GM19025 (cell line): ENCODE results near the gene ARL5C.
"Not testable (repeated sequence)": the region's sequence is repeated elsewhere in the genome, so short reads cannot be mapped to it uniquely, and the experiment has no call there.

Experiments used
- ATAC-seq: cut with Tn5 transposase; IDR thresholded peaks from one replicate; pipeline ENCODE4 v1.9.1; 2021; ENCODE audit warnings: mild to moderate bottlenecking, low read depth, moderate library complexity; ENCODE audit not compliant: unreplicated experiment

ARL5C gene

DNA sequence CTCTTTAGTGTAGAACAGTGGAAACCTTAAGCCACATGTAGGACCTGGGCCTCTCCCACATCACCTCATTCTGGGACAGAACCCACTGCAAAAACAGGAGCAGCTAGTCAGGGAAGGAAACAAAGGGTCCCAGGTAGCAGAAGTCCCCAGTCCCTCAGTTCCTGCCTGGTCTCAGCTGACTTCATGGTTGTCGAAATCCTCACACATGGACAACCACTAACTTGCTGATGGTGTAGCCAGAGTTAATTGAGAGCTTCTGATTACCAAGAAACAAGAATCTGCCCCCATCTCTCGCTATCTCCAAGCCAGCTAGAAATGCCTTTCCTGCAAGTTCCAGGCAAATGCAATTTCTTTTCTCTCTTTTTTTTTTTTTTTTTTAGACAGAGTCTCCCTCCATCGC, 3.6 kb upstream of the ARL5C start:
- no peak for ATAC-seq

DNA sequence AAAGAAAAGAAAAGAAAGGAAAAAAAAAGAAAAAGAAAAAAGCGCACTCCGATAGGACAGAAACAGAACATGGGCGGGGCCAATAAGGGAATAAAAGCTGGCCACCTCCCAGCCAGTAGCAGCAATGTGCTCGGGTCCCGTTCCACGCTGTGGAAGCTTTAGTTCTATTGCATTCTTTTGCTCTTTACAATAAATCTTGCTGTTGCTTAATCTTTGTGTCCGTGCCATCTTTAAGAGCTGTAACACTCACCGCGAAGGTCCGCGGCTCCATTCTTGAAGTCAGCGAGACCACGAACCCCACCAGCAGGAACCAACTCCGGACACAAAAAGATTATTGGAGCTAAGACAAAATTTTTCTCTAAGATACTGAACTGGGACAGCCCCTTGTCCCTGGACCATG, 3.1 kb upstream of the ARL5C start:
- no peak for ATAC-seq

DNA sequence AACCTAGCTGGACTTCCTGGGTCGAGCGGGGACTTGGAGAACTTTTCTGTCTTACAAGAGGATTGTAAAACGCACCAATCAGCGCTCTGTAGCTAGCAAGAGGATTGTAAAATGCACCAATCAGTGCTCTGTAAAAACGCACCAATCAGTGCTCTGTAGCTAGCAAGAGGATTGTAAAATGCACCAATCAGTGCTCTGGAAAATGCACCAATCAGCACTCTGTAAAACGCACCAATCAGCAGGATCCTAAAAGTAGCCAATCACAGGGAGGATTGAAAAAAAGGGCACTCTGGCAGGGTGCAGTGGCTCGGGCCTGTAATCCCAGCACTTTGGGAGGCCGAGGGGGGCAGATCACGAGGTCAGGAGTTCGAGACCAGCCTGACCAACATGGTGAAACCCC, 2.5 kb upstream of the ARL5C start:
- ATAC-seq, result not testable (repeated sequence)

DNA sequence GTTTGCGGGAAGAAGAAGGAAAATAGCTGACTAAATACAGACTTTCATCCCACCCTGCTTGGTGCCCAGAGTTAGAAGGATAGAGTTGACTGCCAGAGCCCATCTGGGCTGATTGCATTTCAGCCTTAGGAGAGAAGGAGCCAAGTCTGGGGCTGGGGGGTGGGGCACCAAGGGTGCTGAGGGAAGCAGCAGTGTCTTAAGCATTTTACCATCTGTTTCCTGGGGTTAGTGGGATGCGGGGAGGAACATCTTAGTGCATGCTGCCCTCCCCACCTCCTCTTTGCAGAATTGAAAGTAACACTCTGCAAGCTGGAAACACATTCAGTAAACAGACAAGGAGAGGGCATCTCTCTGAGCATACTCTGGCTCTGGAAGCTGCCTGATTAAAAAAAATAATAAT, 1.5 kb upstream of the ARL5C start:
- no peak for ATAC-seq

DNA sequence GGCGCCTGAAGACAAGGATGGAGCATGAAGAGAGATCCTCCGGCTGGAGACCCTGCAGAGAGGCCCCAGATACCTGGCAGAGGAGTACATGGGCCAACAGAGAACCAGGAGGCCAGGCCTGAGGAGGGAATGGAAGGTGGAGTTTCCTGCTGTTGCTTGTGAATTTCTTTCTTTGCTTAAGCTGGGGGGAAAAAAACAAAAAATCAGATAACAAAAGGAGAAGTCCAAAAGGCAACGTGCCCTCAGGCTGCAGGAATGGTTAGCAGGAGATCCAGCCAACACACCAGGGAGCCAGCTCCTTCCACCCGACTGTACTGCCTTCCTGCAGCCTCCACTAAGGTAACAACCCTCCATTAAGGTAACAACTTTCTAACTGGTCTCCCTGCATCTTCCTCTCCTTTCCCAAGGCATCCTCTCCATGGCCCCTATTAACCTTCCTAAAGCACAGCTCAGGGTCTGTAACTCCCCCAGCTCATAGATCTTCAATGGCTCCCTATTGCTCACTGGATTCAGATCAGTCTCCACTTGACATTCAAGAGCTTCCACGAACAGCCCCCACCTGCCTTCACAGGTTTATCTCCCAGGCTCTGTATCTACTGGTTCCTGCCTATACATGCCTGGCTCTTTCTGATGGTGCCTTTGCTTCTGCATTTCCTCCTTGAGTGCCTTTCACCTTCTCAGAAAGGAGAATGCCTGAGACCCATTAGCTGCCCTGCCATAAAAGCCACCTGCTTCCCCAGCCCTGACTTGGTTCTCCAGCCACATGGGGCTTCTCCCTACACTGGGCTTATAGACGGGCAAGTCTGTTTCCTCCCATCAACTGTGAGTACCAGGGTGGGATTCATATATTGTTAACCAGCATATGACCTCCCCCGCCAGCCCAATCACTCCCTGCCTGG, 725 bp upstream of the ARL5C start:
- no peak for ATAC-seq

DNA sequence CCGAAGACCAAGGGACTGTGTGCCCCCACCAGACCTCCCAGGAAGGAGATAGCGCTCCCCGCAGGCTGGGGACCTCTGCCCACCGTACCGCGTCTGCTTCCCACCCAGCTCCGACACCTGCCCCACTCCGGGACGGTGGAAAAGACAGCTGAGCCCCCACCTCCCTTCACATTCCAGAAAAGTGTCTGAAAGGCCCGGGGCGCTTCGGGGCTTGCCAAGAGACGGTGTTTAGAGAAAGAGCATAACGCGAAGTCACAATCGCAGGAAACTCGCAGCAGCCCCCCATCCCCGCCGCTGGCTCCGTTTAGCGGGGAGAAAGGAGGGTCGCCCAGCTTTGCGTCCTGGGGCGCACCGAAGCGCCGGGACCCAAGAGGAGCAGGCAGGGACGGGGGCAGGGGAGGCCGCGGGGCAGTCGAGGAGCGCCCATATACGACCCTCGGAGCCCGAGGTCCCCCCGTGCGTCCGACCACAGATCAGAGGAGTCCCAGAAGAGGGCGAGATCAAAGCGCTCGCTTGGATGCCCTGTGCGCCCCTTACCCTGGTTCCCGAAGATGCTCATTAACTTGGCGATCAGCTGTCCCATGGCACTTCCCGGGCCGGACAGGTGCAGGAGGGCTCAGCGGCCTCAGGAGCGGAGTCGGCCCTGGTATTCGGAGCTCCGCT, 652 bp downstream of the ARL5C start:
- no peak for ATAC-seq

DNA sequence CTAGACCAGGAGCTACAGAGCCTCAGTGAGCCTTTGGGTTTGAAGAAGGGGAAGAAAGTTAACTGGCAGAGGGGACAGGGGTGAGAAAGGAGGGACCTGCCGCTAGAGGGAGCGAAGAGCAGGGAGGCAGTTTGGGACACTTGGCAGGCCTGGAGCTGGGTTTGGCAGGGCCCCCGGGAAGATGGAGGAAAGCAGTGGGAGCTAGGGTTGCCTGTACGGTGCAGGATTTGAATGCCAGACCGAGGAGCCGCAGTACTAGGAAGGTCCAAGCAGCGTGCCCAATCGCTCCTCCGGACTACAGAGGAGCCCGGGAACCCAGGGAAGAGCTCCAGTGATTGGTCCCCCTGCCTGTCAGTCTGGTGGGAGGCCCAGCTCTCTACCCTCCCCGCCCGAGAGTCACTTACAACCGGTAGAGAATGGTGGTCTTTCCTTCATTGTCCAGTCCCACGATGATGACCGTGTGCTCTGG, 1.3 kb downstream of the ARL5C start:
- peak; percentile 86 for ATAC-seq

DNA sequence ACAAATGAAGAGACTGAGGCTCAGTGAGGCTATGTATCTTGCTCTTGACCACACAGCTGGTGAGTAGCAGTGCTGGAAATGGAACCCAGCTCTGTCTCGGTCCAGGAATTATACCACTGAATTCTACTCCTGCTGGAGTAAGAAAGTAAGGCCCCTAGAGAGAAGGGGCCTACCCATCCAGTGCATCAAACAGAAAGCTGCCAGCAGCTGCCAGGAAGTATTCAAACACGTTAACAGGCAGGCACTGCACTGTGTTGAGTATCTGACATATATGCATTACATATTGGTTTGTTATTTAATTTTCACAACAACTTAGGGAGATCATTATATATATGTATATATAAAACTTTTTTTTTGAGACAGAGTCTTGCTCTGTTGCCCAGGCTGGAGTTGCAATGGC, 4.0 kb downstream of the ARL5C start:
- no peak for ATAC-seq

DNA sequence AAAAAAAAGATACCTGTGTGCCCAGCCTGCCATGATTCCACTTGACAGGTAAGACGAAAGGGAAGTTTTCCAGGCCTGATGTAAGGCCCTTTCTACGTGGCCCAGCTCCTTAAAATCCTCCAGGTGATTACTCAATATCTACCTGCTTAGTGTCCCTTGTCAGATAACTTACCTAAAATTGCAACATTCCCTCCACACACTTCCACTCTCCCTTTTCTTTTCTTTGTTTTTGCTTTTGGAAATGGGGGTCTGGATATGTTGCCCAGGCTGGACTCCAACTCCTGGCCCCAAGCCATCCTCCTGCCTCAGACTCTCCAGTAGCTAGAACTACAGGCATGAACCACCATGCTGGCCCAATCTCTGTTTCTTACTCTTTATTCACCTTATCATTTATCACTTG, 7.3 kb downstream of the ARL5C start:
- no peak for ATAC-seq

DNA sequence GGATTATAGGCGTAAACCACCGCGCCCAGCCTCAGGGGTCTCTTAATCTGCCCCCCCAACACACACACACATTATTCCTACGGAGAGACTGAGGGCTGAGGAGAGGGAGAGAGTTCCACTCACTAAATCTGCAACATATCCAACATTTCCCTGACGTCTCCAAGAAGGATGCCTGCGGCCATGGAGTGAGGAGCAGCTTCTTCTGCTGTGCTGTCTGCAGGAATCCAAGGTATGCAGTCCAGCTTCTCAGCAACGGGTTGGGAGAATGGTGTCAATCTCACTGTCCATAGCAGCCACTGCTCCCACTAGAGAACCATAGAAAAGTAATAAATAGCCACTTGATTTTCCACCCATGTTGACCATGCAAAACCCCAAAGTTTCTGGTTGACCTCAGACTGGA, 9.5 kb downstream of the ARL5C start:
- ATAC-seq, result no peak

DNA sequence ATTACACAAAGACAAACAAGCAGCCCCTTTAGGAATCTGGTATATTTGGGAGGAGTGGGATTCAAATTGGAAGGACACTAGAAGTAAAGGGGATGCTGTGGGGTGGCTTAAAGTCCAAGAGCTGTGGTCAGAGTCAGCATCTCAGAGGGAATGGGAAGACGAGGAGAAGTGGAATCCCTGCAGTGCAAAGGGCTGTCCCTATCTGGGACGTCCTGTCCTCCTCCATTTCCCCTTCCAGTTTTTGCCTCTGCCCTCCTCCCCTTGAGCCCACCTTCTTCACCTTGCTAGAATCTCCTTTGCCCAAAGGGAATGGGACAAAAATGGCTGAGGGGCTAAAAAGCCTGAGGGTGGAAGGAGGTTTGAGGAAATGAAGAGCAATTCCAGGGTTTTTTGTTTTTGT, 10.3 kb downstream of the ARL5C start:
- no peak for ATAC-seq

DNA sequence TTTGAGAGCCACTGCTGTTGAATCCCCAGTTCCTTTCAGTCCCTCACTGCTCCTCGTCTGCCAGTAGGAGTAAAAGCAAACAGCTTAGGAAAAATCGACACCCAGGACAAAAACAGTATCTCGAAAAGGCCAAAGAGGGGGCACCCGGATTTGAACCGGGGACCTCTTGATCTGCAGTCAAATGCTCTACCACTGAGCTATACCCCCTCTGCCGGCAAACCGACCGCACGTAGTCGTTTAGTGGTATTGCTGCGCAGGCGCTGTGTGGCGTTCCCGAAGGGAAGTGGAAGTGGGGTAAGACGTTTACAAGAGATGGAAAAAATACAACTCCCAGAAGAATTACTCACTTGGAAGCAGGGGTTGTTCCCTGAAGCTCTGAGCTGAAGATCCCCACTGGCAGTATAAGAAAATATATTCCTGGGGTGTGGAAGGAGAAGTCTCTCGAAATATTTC, 12.3 kb downstream of the ARL5C start:
- peak; percentile 38 for ATAC-seq

DNA sequence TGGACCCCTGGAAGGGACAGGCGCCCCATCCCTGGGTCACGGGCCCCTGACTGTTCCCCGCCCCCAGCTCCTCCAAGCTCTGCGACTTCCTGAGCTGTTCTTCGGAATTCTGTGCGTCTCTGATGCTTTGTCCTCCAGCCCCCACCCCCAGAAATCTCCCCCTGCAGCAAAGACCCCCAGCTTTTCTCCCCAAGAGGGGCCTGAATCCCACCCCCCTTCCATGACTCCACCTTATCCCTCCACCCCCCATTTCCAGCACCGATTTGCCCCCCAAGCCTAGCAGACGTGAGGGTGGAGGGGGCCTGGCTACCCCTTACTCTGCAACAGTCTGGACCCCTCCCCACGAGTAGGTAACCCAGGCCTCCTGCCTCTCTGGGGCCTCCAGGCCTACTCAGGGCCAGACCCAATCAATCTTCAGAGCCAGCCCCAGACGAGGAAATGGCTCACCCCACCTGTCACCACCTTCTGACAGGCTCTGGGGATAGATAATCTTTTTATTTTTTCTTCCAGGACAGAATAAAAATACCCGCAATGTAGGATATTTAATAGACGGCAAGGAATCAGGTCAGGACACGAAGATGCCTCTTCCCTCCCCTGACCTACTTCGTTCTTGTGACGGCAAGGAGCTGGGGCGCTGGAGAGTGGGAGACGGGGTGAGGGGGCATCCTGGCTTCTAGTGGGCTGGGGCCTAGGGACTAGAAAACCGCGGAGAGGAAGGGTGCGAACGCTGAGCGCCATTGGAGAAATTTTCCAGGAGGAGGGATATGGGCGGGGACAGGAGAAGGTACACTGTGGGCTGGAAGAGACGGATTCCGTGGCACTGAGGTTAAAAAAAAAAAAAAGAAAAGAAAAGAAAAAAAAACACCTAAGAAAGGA, 13.8 kb downstream of the ARL5C start:
- ATAC-seq, result no peak

DNA sequence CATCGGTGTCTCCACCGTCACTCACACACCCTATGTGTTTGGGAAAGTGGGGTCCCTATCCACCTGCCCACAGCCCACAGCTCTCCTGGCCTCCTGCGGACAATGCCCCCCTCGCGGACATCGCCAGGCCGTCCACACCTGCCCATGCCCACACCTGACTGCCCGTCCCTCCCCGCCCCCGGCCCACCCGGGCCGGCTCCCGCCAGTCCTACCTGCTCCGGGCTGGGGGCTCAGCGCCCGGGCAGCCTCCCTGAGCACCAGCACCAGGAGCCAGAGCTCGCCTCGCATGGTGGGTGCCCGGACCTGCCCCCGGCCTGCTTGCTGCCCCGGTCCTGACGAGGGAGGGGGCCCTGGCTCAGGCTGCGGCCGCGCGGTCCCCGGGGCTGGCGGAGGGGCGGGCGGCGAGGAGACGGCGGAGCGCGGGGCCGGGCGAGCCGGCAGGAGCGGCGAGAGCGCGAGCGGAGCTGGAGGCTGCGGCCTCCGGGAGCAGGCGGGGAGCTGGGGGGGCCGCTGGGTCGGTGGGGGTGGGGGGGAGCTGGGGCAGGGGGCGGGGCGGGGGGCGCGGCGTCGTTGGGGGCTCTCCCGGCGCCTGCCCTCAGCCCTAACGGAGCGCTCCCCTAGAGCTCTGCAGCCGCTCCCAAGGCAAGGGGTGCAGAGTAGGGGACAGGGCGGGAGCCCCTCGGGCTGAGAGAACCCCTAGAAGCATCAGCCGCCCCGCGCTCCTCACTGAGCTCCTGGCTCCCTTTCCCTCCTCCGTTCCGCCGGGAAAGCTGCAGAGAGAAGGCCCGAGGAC, 14.6 kb downstream of the ARL5C start, which contains the start of gene PLXDC1:
TSS of gene PLXDC1 (minus strand) at position 488 of the 793 bp plus-strand sequence. CDS start at position 288, 200 bp downstream.
- no peak for ATAC-seq

DNA sequence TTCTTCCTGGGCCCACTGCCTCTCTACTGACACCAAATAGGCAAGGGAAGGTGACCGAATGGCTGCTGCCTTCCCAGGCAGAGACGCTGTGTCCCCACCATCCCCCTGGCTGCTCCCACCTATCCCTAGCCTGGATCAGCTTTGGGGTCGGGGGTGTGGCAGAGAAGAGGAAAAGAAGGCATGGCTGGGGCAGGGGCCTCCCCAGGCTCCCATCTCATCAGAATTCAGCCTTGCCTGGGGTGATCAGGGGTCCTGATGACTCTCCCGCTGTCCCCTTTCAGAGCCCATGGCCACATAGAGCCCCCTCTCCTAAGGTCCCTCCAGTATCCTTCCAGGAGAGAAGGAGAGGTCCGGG, 15.2 kb downstream of the ARL5C start:
- ATAC-seq, result no peak

DNA sequence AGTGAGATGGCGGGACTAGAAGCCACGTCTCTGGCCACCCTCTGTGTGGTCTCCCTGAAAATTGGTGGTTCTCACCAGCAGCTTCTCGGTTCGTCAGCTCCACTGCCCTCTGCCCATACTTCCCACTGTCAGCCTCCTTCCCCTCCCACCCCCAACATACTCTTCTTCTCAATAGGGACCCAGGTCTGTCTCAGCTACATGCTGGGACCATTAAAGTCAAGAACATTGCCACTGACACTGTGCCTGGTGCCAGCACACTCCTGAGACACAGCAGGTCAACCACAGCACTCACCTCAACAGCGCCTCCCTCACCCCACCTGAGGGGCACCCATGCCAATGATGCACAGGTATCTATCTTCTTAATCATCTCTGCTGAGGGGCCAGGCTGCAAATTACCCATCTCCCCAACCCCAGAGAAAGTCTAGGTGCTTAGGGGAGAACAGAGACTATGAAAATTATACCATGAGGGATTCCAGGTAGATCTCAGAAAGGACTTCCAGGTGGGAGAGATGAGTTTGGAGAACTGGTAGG, 15.8 kb downstream of the ARL5C start:
- ATAC-seq, result no peak

DNA sequence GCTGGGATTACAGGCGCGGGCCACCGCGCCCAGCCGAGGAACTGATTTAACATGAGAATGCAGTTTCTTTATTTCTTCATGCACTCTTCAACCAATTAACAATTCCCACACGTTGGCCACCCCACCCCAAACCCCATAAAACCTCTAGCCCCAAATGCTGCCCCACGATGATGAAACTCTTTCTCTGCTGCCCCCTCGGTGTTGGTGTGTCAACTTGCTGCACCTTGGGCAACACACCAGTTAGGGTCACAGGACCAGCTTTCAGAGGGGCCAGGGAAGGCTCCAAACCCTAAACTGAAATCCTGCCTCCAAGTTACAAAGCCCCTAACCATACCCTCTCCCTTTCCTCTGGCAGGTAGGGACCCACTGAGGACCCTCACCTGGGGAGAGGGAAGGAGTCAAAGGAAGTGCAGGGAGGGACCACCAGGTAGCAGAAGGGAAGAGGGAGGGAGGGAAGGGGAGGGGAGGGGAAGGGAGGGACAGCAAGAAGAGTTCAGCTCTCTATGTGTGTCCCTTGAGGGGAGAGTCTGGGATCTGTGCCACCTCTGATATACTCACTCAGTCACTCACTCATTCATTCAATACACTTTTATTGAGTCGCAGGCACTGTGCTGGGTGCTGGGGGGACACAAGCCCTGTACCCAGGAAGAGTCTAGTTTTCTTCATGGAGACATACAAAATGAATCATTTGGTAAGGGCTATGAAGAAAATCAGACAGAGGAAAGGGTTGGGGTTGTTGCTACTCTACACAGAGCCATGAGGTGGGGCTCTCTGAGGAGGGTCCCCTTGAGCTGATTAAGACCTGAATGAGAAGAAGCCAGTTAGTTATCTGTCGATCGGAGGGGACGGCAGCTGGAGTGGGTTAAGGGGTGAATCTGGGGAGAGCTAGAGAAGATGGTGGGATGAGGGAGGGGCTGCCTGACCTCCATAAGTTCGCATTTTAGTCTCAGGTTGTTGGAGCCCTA, 18.5 kb downstream of the ARL5C start:
- no peak for ATAC-seq

DNA sequence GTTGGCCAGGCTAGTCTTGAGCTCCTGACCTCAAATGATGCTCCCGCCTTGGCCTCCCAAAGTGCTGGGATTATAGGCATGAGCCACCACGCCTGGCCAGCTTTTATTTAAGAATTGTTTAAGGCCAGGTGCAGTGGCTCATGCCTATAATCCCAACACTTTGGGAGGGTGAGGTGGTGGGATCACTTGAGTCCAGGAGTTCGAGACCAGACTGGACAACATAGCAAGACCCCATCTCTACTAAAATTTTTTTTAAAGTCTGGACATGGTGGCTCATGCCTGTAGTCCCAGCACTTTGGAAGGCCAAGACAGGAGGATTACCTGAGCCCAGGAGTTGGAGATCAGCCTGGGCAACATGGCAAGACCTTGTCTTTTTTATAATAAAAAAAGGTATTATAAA, 19.7 kb downstream of the ARL5C start:
- no peak for ATAC-seq

DNA sequence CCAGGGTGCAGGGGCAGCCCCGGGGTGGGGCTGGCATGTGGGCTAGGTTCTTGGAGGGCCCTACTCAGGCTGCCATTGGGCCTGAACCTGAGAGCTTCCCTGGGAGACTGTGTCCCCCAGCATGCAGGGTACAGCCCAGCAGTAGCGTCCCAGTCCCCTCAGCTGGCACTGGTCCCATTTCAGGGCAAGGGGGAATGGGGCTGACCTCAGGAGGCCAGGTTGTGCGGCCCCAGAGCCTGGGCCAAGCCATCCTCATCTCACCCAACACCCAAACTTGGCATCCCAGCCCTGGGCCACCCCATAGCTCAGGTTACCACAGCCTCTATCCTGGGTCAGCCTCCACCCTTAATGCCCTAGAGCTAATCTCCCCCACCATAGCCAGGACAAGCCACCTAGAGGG, 20.8 kb downstream of the ARL5C start:
- no peak for ATAC-seq
